Measurements from ENCODE around the gene HBA2.
"Not testable (repeated sequence)": the region's sequence is repeated elsewhere in the genome, so short reads cannot be mapped to it uniquely, and the experiment has no call there.

Gene HBA2

GRCh38 chr16:204046-204445, 31.4 kb downstream of the HBA2 start:
- not testable (repeated sequence) for DNase-seq

DNA sequence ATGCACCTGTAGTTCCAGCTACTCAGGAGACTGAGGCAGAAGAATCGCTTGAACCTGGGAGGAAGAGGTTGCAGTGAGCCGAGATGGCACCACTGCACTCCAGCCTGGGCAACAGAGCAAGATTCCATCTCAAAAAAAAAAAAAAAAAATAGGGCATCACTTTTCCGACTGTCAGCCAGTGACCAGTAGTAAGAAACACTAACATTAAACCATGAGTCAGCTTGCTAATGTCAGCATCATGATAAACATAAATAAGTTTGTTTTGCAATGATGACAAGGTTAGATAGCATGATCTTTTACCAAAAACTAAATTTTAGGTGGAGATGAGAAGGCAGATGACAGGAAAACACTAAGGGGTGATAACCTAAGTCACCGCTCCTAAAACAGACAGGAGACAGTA, 36.7 kb downstream of the HBA2 start:
- not testable (repeated sequence) for DNase-seq

- DNase-seq = not testable (repeated sequence)
Measured at GRCh38 chr16:211631-212180, 39.0 kb downstream of the HBA2 start.

- DNase-seq = no peak
Measured at GRCh38 chr16:212999-213398, 40.3 kb downstream of the HBA2 start.

GRCh38 chr16:220021-220420, 47.3 kb downstream of the HBA2 start:
- no peak for DNase-seq
